Prostate gland (tissue), 2 donors: ENCODE measurements around the gene PANX2. TPM values are rescaled to one million over a fixed set of nuclear protein-coding genes. Genes with fewer than 3 reads are reported as not detected.

ENCODE experiments used
- DNase-seq: peaks from one replicate; pipeline ENCODE4 v3.0.0-alpha.2; 2019; ENCODE audit warnings: low spot score
- H3K27ac ChIP-seq, 2 donors: fragments of 200-600 bp; sonication (generic); 2 replicates each; pipeline ENCODE4 v1.5.1; 2017 to 2019
- H3K27me3 ChIP-seq: fragments of 200-600 bp; sonication (generic); replicated peaks from 2 replicates; pipeline ENCODE4 v1.5.1; 2019; ENCODE audit not compliant: insufficient read depth
- H3K36me3 ChIP-seq, 2 donors: fragments of 200-600 bp; sonication (generic); 1 replicate in 1 of 2; 2 replicates in 1 of 2; pipeline versions ENCODE4 v1.5.1 to v1.8.1; 2017 to 2019
- H3K4me1 ChIP-seq: fragments of 200-600 bp; sonication (generic); replicated peaks from 2 replicates; pipeline ENCODE4 v1.5.1; 2019
- H3K4me3 ChIP-seq, 2 donors: fragments of 200-600 bp; sonication (generic); 2 replicates each; pipeline ENCODE4 v1.5.1; 2017 to 2019
- H3K9me3 ChIP-seq: fragments of 200-600 bp; sonication (generic); 2 replicates; pipeline ENCODE4 v1.5.1; 2017
- CTCF ChIP-seq, 4 experiments: fragments of 200-600 bp in 2 of 4; fragments of 450-650 bp in 2 of 4; sonication (generic) in 2 of 4; IDR thresholded peaks; 1 replicate in 3 of 4; 2 replicates in 1 of 4; pipeline ENCODE4 v1.5.1; 2016 to 2019; ENCODE audit warnings: antibody characterized with exemption in 4 of 4, mild to moderate bottlenecking in 2 of 4, moderate library complexity in 2 of 4
- POLR2A ChIP-seq: fragments of 450-650 bp; IDR thresholded peaks from one replicate; pipeline ENCODE4 v1.6.1; 2016; ENCODE audit warnings: antibody characterized with exemption, mild to moderate bottlenecking
- POLR2AphosphoS5 ChIP-seq: sonication (generic); formaldehyde crosslinking; IDR thresholded peaks from one replicate; pipeline ENCODE4 v1.6.1; 2017; ENCODE audit warnings: antibody characterized with exemption
- WGBS: methylation state at CpG from one replicate; pipeline ENCODE4 v1.1.5; 2018; 5-methylcytosine and 5-hydroxymethylcytosine counted together
- intact Hi-C: fragments of 100-400 bp; cut with DNase I; formaldehyde crosslinking; loops from one replicate; pipeline ENCODE4 v1.14.2; 2022
- total RNA-seq, 2 donors: library from RNA; depleted of rRNA; stranded (reverse); fragments of >200 nt; gene quantifications; one replicate each; pipeline ENCODE4 v1.1.0, GENCODE V29; 2016

Gene PANX2
- total RNA-seq, 2 donors from 2014 or later, result 7.5 to 9.5 TPM

- TF ChIP-seq CTCF (IDR thresholded peaks at IDR 0.05) (no peak), POLR2A (no peak), POLR2AphosphoS5 (no peak)
- Histone ChIP-seq H3K4me1 (no peaks in the 10 kb centered on the region), H3K9me3 (no peaks in the 10 kb centered on the region), H3K27ac (no peak overlapping the region), H3K27me3 (no peaks in the 10 kb centered on the region), H3K4me3 (no peak overlapping the region), H3K36me3 (no peaks in the 10 kb centered on the region)
- DNase-seq, result no peak
- 86% methylated on average over 11 of the region's 12 CpGs for WGBS
- intact Hi-C loops, result no loop called here
These were observed 22.4 kb upstream of the PANX2 start for GRCh38 chr22:50148166-50148500.

GRCh38 chr22:50148991-50149721 lies 21.4 kb upstream of the PANX2 start:
- H3K36me3 ChIP-seq, result no peaks in the 10 kb centered on the region
- intact Hi-C loops, result no loop called here
- H3K4me1 ChIP-seq, result no peaks in the 10 kb centered on the region
- WGBS, result 43% methylated on average over 22 of the region's 22 CpGs
- H3K27me3 ChIP-seq, result no peaks in the 10 kb centered on the region
- no peak overlapping the region for H3K27ac ChIP-seq
- TF ChIP-seq POLR2A (no peak), CTCF (IDR thresholded peaks at IDR 0.05) (peak in 3 of 4 experiments; percentile 70 to 89 (median 84)), POLR2AphosphoS5 (peak; percentile 42)
- DNase-seq, result peak; percentile 59
- H3K4me3 ChIP-seq, result no peak overlapping the region
- H3K9me3 ChIP-seq, result no peaks in the 10 kb centered on the region

GRCh38 chr22:50150161-50151129 lies 20.1 kb upstream of the PANX2 start:
- Histone ChIP-seq H3K4me1 (no peaks in the 10 kb centered on the region), H3K36me3 (no peaks in the 10 kb centered on the region), H3K27me3 (no peaks in the 10 kb centered on the region), H3K27ac (no peak overlapping the region), H3K4me3 (no peak overlapping the region), H3K9me3 (no peaks in the 10 kb centered on the region)
- TF ChIP-seq CTCF (IDR thresholded peaks at IDR 0.05), result no peak
- no peak for TF ChIP-seq POLR2A
- no peak for TF ChIP-seq POLR2AphosphoS5
- DNase-seq, result no peak
- intact Hi-C loops, result no loop called here
- 89% methylated on average over 30 of the region's 35 CpGs for WGBS

GRCh38 chr22:50151571-50152537 lies 18.7 kb upstream of the PANX2 start:
- intact Hi-C loops, result no loop called here
- no peak overlapping the region for H3K4me3 ChIP-seq
- no peaks in the 10 kb centered on the region for H3K4me1 ChIP-seq
- H3K27ac ChIP-seq, result no peak overlapping the region
- no peak for TF ChIP-seq POLR2A
- H3K27me3 ChIP-seq, result no peaks in the 10 kb centered on the region
- no peaks in the 10 kb centered on the region for H3K36me3 ChIP-seq
- WGBS, result 84% methylated on average over 23 of the region's 33 CpGs
- no peak for DNase-seq
- no peaks in the 10 kb centered on the region for H3K9me3 ChIP-seq
